Tibial nerve (tissue), 4 donors: ENCODE results near the gene BCOR.

Source experiments
- EP300 ChIP-seq, 2 donors: sonication (generic); formaldehyde crosslinking; IDR thresholded peaks; one replicate each; pipeline ENCODE4 v1.6.1; 2017; ENCODE audit warnings: antibody characterized with exemption in 2 of 2, mild to moderate bottlenecking in 1 of 2
- TF ChIP-seq, protein P1 (sequence below), 5 experiments: fragments of 200-600 bp in 3 of 5; fragments of 450-650 bp in 2 of 5; sonication (generic) in 3 of 5; IDR thresholded peaks; one replicate each; pipeline ENCODE4 v1.5.1; 2016 to 2019; ENCODE audit warnings: antibody characterized with exemption in 5 of 5, mild to moderate bottlenecking in 3 of 5, moderate library complexity in 2 of 5

- TF ChIP-seq, protein P1, sequence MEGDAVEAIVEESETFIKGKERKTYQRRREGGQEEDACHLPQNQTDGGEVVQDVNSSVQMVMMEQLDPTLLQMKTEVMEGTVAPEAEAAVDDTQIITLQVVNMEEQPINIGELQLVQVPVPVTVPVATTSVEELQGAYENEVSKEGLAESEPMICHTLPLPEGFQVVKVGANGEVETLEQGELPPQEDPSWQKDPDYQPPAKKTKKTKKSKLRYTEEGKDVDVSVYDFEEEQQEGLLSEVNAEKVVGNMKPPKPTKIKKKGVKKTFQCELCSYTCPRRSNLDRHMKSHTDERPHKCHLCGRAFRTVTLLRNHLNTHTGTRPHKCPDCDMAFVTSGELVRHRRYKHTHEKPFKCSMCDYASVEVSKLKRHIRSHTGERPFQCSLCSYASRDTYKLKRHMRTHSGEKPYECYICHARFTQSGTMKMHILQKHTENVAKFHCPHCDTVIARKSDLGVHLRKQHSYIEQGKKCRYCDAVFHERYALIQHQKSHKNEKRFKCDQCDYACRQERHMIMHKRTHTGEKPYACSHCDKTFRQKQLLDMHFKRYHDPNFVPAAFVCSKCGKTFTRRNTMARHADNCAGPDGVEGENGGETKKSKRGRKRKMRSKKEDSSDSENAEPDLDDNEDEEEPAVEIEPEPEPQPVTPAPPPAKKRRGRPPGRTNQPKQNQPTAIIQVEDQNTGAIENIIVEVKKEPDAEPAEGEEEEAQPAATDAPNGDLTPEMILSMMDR (IDR thresholded peaks at IDR 0.05): no peak
- TF ChIP-seq EP300 (IDR thresholded peaks at IDR 0.05): no peak
Measured at GRCh38 chrX:40061005-40061404, 36.8 kb downstream of the BCOR start.
